CD14-positive monocyte (primary cell): ENCODE results near the gene USP27X. TPM values are rescaled to one million over a fixed set of nuclear protein-coding genes. Genes with fewer than 3 reads are reported as not detected.
A peak's percentile ranks its signal among the peaks of the same experiment; 100 is the strongest.

Source experiments
- DNase-seq, 3 donors: peaks; one replicate each; pipeline ENCODE4 v3.0.0-alpha.2; 2011 to 2022
- H2AFZ ChIP-seq: 2 replicates; pipeline ENCODE4 v1.6.0; 2012; ENCODE audit warnings: mild to moderate bottlenecking, low read depth, low read length, inconsistent platforms; ENCODE audit not compliant: insufficient read depth, poor library complexity, severe bottlenecking
- H3K27ac ChIP-seq, 2 donors: 1 replicate in 1 of 2; 2 replicates in 1 of 2; pipeline ENCODE4 v1.5.1; 2012 to 2013; ENCODE audit warnings: low read length in 2 of 2, control low read depth in 1 of 2, inconsistent platforms in 1 of 2, low read depth in 1 of 2, mild to moderate bottlenecking in 1 of 2
- H3K27me3 ChIP-seq, 2 donors: one replicate each; pipeline versions ENCODE4 v1.6.0 to v1.6.1; 2011 to 2013; ENCODE audit warnings: low read length in 2 of 2; ENCODE audit not compliant: control insufficient read depth in 2 of 2, insufficient read depth in 2 of 2
- H3K36me3 ChIP-seq, 2 donors: replicated peaks in 1 of 2; 1 replicate in 1 of 2; 2 replicates in 1 of 2; pipeline versions ENCODE4 v1.5.1 to v1.6.1; 2012 to 2013; ENCODE audit warnings: low read length in 2 of 2, control low read depth in 1 of 2, inconsistent platforms in 1 of 2, mild to moderate bottlenecking in 1 of 2; ENCODE audit not compliant: insufficient read depth in 2 of 2, control insufficient read depth in 1 of 2
- H3K4me1 ChIP-seq, 2 donors: 1 replicate in 1 of 2; 2 replicates in 1 of 2; pipeline versions ENCODE4 v1.5.1 to v1.6.1; 2012 to 2013; ENCODE audit warnings: low read length in 2 of 2, control low read depth in 1 of 2, inconsistent platforms in 1 of 2, mild to moderate bottlenecking in 1 of 2, moderate library complexity in 1 of 2; ENCODE audit not compliant: insufficient read depth in 2 of 2, control insufficient read depth in 1 of 2
- H3K4me2 ChIP-seq: replicated peaks from 2 replicates; pipeline ENCODE3; 2012; ENCODE audit warnings: low read length, moderate library complexity, mild to moderate bottlenecking; ENCODE audit not compliant: poor library complexity, severe bottlenecking; ENCODE audit errors: extremely low read depth
- H3K4me3 ChIP-seq, 3 experiments: fragments of 200-600 bp in 1 of 3; sonication (generic) in 1 of 3; replicated peaks in 1 of 3; 1 replicate in 2 of 3; 2 replicates in 1 of 3; pipeline ENCODE4 v1.5.1; 2011 to 2013; ENCODE audit warnings: low read length in 3 of 3, mild to moderate bottlenecking in 3 of 3, control low read depth in 2 of 3, low read depth in 2 of 3, inconsistent platforms in 1 of 3, moderate library complexity in 1 of 3
- H3K79me2 ChIP-seq: 2 replicates; pipeline ENCODE4 v1.6.0; 2012; ENCODE audit warnings: mild to moderate bottlenecking, control low read depth, inconsistent platforms, low read length, moderate library complexity; ENCODE audit not compliant: insufficient read depth
- H3K9ac ChIP-seq: 2 replicates; pipeline ENCODE4 v1.6.0; 2017; ENCODE audit warnings: low read length, mild to moderate bottlenecking; ENCODE audit not compliant: insufficient read depth, poor library complexity, severe bottlenecking
- H3K9me3 ChIP-seq, 2 donors: replicated peaks in 1 of 2; 1 replicate in 1 of 2; 2 replicates in 1 of 2; pipeline versions ENCODE4 v1.5.1 to v1.6.1; 2012 to 2013; ENCODE audit warnings: low read length in 2 of 2, control low read depth in 1 of 2; ENCODE audit not compliant: control insufficient read depth in 1 of 2, insufficient read depth in 1 of 2
- H4K20me1 ChIP-seq: 2 replicates; pipeline ENCODE4 v1.6.0; 2012; ENCODE audit warnings: mild to moderate bottlenecking, low read length, control low read depth, moderate library complexity; ENCODE audit not compliant: insufficient read depth
- H3K27ac Mint-ChIP-seq, 7 donors: one replicate each; pipeline ENCODE4 v1.8.0; 2020; ENCODE audit warnings: mild to moderate bottlenecking in 7 of 7, mixed read lengths in 7 of 7, moderate library complexity in 6 of 7, inconsistent platforms in 2 of 7
- H3K27me3 Mint-ChIP-seq, 3 donors: one replicate each; pipeline ENCODE4 v1.8.0; 2021 to 2022; ENCODE audit warnings: low read depth in 3 of 3, mild to moderate bottlenecking in 3 of 3, mixed read lengths in 3 of 3, moderate library complexity in 3 of 3, inconsistent platforms in 1 of 3
- H3K36me3 Mint-ChIP-seq, 2 donors: one replicate each; pipeline ENCODE4 v1.8.0; 2020; ENCODE audit warnings: mixed read lengths in 2 of 2, inconsistent platforms in 1 of 2, mild to moderate bottlenecking in 1 of 2
- H3K4me1 Mint-ChIP-seq: one replicate; pipeline ENCODE4 v1.8.0; 2020; ENCODE audit warnings: mild to moderate bottlenecking, mixed read lengths
- H3K4me3 Mint-ChIP-seq, 2 donors: one replicate each; pipeline ENCODE4 v1.8.0; 2020; ENCODE audit warnings: mild to moderate bottlenecking in 2 of 2, mixed read lengths in 2 of 2, moderate library complexity in 1 of 2
- H3K9me3 Mint-ChIP-seq, 7 donors: one replicate each; pipeline ENCODE4 v1.8.0; 2020 to 2022; ENCODE audit warnings: mixed read lengths in 7 of 7, mild to moderate bottlenecking in 6 of 7, moderate library complexity in 6 of 7, inconsistent platforms in 2 of 7
- CTCF ChIP-seq: fragments of 200-600 bp; IDR thresholded peaks from one replicate; pipeline ENCODE4 v1.8.0; 2022; ENCODE audit warnings: antibody characterized with exemption, mild to moderate bottlenecking
- WGBS: methylation state at CpG from one replicate; pipeline ENCODE4 v1.1.5; 2013; ENCODE audit warnings: missing lambda C conversion rate; ENCODE audit not compliant: insufficient coverage; 5-methylcytosine and 5-hydroxymethylcytosine counted together
- intact Hi-C, 2 donors: fragments of 100-400 bp; cut with micrococcal nuclease; formaldehyde crosslinking; loops; one replicate each; pipeline versions ENCODE4 v1.15.0 to v1.15.1; 2023
- polyA plus RNA-seq, 3 donors: library from polyadenylated mRNA; depleted of rRNA in 1 of 3; unstranded in 2 of 3; stranded (reverse) in 1 of 3; fragments of 300-500 nt in 2 of 3; fragments of >200 nt in 1 of 3; fragmentation: Illumina TruSeq in 2 of 3; gene quantifications; 1 replicate in 2 of 3; 2 replicates in 1 of 3; pipeline ENCODE4 v1.2.3, GENCODE V29; 2012 to 2021

The USP27X gene
- polyA plus RNA-seq, 3 donors, result 0.16 to 0.97 (median 0.23) TPM

DNA sequence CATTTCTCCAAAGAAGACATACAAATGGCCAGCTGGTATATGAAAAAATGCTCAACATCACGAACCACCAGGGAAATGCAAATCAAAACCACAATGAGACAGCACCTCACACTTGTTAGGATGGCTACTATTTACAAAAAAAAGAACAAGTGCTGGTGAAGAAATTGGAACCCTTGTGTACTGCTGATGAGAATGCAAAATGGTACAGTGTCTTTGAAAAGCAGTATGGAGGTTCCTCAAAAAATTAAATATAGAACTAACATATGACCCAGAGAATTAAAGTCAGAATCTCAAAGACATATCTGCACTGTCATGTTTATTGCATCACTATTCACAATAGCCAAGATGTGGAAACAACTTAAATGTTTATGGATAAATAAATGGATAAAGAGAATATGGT, 29.3 kb upstream of the USP27X start:
- H3K4me3 Mint-ChIP-seq, result no peak overlapping the region
- Histone ChIP-seq H3K36me3 (no peaks in the 10 kb centered on the region), H3K27me3 (no peaks in the 10 kb centered on the region), H3K9me3 (peaks cover 5 to 10% of the 10 kb centered on the region in 2 donors), H3K27ac (peak overlapping the region in 1 of 2 donors; percentile 22), H3K4me2 (no peak overlapping the region), H3K4me1 (peaks cover 11 to 15% of the 10 kb centered on the region in 2 donors), H4K20me1 (no peaks in the 10 kb centered on the region), H2AFZ (no peak overlapping the region), H3K79me2 (no peaks in the 10 kb centered on the region), H3K9ac (no peak overlapping the region), H3K4me3 (no peak overlapping the region)
- intact Hi-C loops, result no loop called here
- H3K27me3 Mint-ChIP-seq, result peaks cover 2 to 6% (median 3%) of the 10 kb centered on the region in 3 donors
- DNase-seq, result peak; percentile 46 to 59 (median 54)
- no peaks in the 10 kb centered on the region for H3K36me3 Mint-ChIP-seq
- H3K27ac Mint-ChIP-seq, result peak overlapping the region in 6 of 7 donors; percentile 19 to 74 (median 57)
- H3K9me3 Mint-ChIP-seq, result peaks cover 0 to 12% (median 4%) of the 10 kb centered on the region in 7 donors
- TF ChIP-seq CTCF, result no peak
- WGBS, result no CpG with 5 or more reads among the region's 1 CpG
- H3K4me1 Mint-ChIP-seq, result peaks cover 15% of the 10 kb centered on the region

GRCh38 chrX:49853661-49854060, 25.6 kb upstream of the USP27X start:
- H3K4me2 ChIP-seq, result no peak overlapping the region
- peaks cover 11 to 15% of the 10 kb centered on the region in 2 donors for H3K4me1 ChIP-seq
- H3K9me3 ChIP-seq, result peaks cover 0 to 1% of the 10 kb centered on the region in 2 donors
- no peak overlapping the region for H3K4me3 ChIP-seq
- H3K9ac ChIP-seq, result no peak overlapping the region
- Mint-ChIP-seq H3K4me3 (no peak overlapping the region), H3K27ac (no peak overlapping the region), H3K36me3 (no peaks in the 10 kb centered on the region), H3K27me3 (peaks cover 0 to 4% (median 2%) of the 10 kb centered on the region in 3 donors), H3K9me3 (peaks cover 0 to 7% (median 2%) of the 10 kb centered on the region in 7 donors), H3K4me1 (peaks cover 15% of the 10 kb centered on the region)
- H2AFZ ChIP-seq, result no peak overlapping the region
- no peaks in the 10 kb centered on the region for H3K36me3 ChIP-seq
- no peak for DNase-seq
- no peaks in the 10 kb centered on the region for H3K79me2 ChIP-seq
- no peak for TF ChIP-seq CTCF
- 91% methylated on average over 3 of the region's 6 CpGs for WGBS
- H4K20me1 ChIP-seq, result no peaks in the 10 kb centered on the region
- H3K27me3 ChIP-seq, result no peaks in the 10 kb centered on the region
- intact Hi-C loops, result no loop called here
- no peak overlapping the region for H3K27ac ChIP-seq
